Activated CD8-positive, alpha-beta T cell treated with anti-CD3 and anti-CD28 coated beads for 36 hours (primary cell): ENCODE results near the gene ARL2BP. TPM values are rescaled to one million over a fixed set of nuclear protein-coding genes. Genes with fewer than 3 reads are reported as not detected.

Experiments used
- ATAC-seq: fragments of 200-7000 bp; cut with Tn5 transposase; one replicate; pipeline ENCODE4 v1.10.0; 2021; ENCODE audit warnings: mild to moderate bottlenecking, moderate library complexity
- CTCF ChIA-PET: fragments of 350-600 bp; sonication (Branson Sonifier 250); formaldehyde crosslinking; loops from one replicate; lab custom pipeline; 2021; ENCODE audit warnings: antibody characterized with exemption; lab: Charles Lee
- POLR2A ChIA-PET: fragments of 350-600 bp; sonication (Branson Sonifier 250); formaldehyde crosslinking; loops from one replicate; lab custom pipeline; 2021; ENCODE audit warnings: antibody characterized with exemption; lab: Charles Lee
- DNase-seq: peaks from one replicate; pipeline ENCODE4 v3.0.0-alpha.2; 2020
- H3K27ac Mint-ChIP-seq: one replicate; pipeline ENCODE4 v1.8.0; 2021; ENCODE audit warnings: mild to moderate bottlenecking, mixed read lengths
- H3K27me3 Mint-ChIP-seq: one replicate; pipeline ENCODE4 v1.8.0; 2021; ENCODE audit warnings: mixed read lengths
- H3K36me3 Mint-ChIP-seq: one replicate; pipeline ENCODE4 v1.8.0; 2021; ENCODE audit warnings: low read depth, mixed read lengths
- H3K4me1 Mint-ChIP-seq: one replicate; pipeline ENCODE4 v1.8.0; 2021; ENCODE audit warnings: low read depth, mixed read lengths
- H3K4me3 Mint-ChIP-seq: one replicate; pipeline ENCODE4 v1.8.0; 2021; ENCODE audit warnings: mild to moderate bottlenecking, moderate library complexity, mixed read lengths
- H3K9me3 Mint-ChIP-seq: one replicate; pipeline ENCODE4 v1.8.0; 2021; ENCODE audit warnings: mixed read lengths
- CTCF ChIP-seq: fragments of 200-600 bp; IDR thresholded peaks from one replicate; pipeline ENCODE4 v1.8.0; 2022; ENCODE audit warnings: antibody characterized with exemption, mild to moderate bottlenecking
- intact Hi-C: fragments of 100-400 bp; cut with micrococcal nuclease; formaldehyde crosslinking; loops from one replicate; pipeline ENCODE4 v1.10.0; 2022
- total RNA-seq, 2 experiments: library from RNA; stranded (reverse); gene quantifications; one replicate each; pipeline ENCODE4 v1.2.3, GENCODE V29; 2021

The ARL2BP gene
- total RNA-seq, 2 experiments from 2014 or later: 9.4 to 11.0 TPM

GRCh38 chr16:57234707-57235092 lies 10.4 kb upstream of the ARL2BP start:
- POLR2A ChIA-PET: no interaction called here
- Mint-ChIP-seq H3K4me1 (peaks cover 12% of the 10 kb centered on the region), H3K9me3 (no peaks in the 10 kb centered on the region), H3K4me3 (no peak overlapping the region), H3K36me3 (peaks cover 49% of the 10 kb centered on the region), H3K27ac (no peak overlapping the region), H3K27me3 (no peaks in the 10 kb centered on the region)
- intact Hi-C loops: no loop called here
- CTCF ChIA-PET: no interaction called here
- no peak for TF ChIP-seq CTCF
- ATAC-seq (no peak), DNase-seq (no peak)

- intact Hi-C loops: no loop called here
- Mint-ChIP-seq H3K27ac (peak overlapping the region; percentile 1), H3K4me1 (peaks cover 12% of the 10 kb centered on the region), H3K9me3 (no peaks in the 10 kb centered on the region), H3K36me3 (peaks cover 45% of the 10 kb centered on the region), H3K27me3 (no peaks in the 10 kb centered on the region), H3K4me3 (no peak overlapping the region)
- no peak for TF ChIP-seq CTCF
- CTCF ChIA-PET: interaction anchor here (0.9 to 1.8 kb wide), 5 partner anchors 11 to 152 kb away, joined by 3 to 5 read pairs (median 3); no protein-coding TSS in a partner anchor
- ATAC-seq (peak; percentile 90), DNase-seq (peak; percentile 49)
- POLR2A ChIA-PET: no interaction called here
These were observed 9.7 kb upstream of the ARL2BP start for GRCh38 chr16:57235128-57236021.

- H3K27me3 Mint-ChIP-seq: no peaks in the 10 kb centered on the region
These were observed 9.1 kb upstream of the ARL2BP start for GRCh38 chr16:57236022-57236350.

GRCh38 chr16:57238682-57239081 lies 6.4 kb upstream of the ARL2BP start:
- ChIA-PET POLR2A (no interaction called here), CTCF (interaction anchor here (0.8 to 1.2 kb wide), 2 partner anchors 9 to 155 kb away, joined by 3 to 4 read pairs; no protein-coding TSS in a partner anchor)
- no peak for TF ChIP-seq CTCF
- H3K36me3 Mint-ChIP-seq: peaks cover 30% of the 10 kb centered on the region
- no peaks in the 10 kb centered on the region for H3K27me3 Mint-ChIP-seq
- no peak for ATAC-seq
- H3K4me3 Mint-ChIP-seq: no peak overlapping the region
- H3K27ac Mint-ChIP-seq: peak overlapping the region; percentile 4
- peaks cover 12% of the 10 kb centered on the region for H3K4me1 Mint-ChIP-seq
- H3K9me3 Mint-ChIP-seq: no peaks in the 10 kb centered on the region
- DNase-seq: no peak
- intact Hi-C loops: no loop called here

More at GRCh38 chr16:57236022-57236350, 9.1 kb upstream of the ARL2BP start:
- H3K4me1 Mint-ChIP-seq: peaks cover 12% of the 10 kb centered on the region
- CTCF ChIA-PET: interaction anchor here (0.9 to 1.8 kb wide), 5 partner anchors 11 to 152 kb away, joined by 3 to 5 read pairs (median 3); no protein-coding TSS in a partner anchor
- no peak for ATAC-seq
- no peak for TF ChIP-seq CTCF
- no peak overlapping the region for H3K4me3 Mint-ChIP-seq
- peaks cover 40% of the 10 kb centered on the region for H3K36me3 Mint-ChIP-seq
- intact Hi-C loops: no loop called here
- H3K9me3 Mint-ChIP-seq: no peaks in the 10 kb centered on the region
- POLR2A ChIA-PET: no interaction called here
- peak overlapping the region; percentile 1 for H3K27ac Mint-ChIP-seq
- DNase-seq: no peak

GRCh38 chr16:57239107-57239506 lies 6.0 kb upstream of the ARL2BP start:
- peaks cover 14% of the 10 kb centered on the region for H3K4me1 Mint-ChIP-seq
- no peaks in the 10 kb centered on the region for H3K9me3 Mint-ChIP-seq
- H3K4me3 Mint-ChIP-seq: no peak overlapping the region
- H3K27ac Mint-ChIP-seq: peak overlapping the region; percentile 4
- no peak for TF ChIP-seq CTCF
- POLR2A ChIA-PET: no interaction called here
- intact Hi-C loops: no loop called here
- DNase-seq (no peak), ATAC-seq (peak; percentile 38)
- H3K27me3 Mint-ChIP-seq: no peaks in the 10 kb centered on the region
- CTCF ChIA-PET: interaction anchor here (0.8 to 1.2 kb wide), 2 partner anchors 9 to 155 kb away, joined by 3 to 4 read pairs; no protein-coding TSS in a partner anchor
- peaks cover 26% of the 10 kb centered on the region for H3K36me3 Mint-ChIP-seq
